Astrocyte of the cerebellum (primary cell): ENCODE results near the gene LAMC2.

Experiments used
- DNase-seq: peaks from one replicate; pipeline ENCODE4 v3.0.0-alpha.2; 2011; ENCODE audit warnings: low read depth
- H3K4me3 ChIP-seq: 2 replicates; pipeline ENCODE4 v1.5.1; 2011; ENCODE audit warnings: mild to moderate bottlenecking, low read depth, low read length, moderate library complexity
- in situ Hi-C: cut with HindIII; loops from 2 replicates; pipeline ENCODE4 v1.10.0; 2017; ENCODE audit warnings: low sequenced_read_pairs
- TF ChIP-seq, protein P1 (sequence below): IDR thresholded peaks from 2 replicates; pipeline ENCODE4 v1.5.1; 2012; ENCODE audit warnings: low read length, low read depth, moderate library complexity, mild to moderate bottlenecking; ENCODE audit errors: missing control alignments

LAMC2 gene

DNA sequence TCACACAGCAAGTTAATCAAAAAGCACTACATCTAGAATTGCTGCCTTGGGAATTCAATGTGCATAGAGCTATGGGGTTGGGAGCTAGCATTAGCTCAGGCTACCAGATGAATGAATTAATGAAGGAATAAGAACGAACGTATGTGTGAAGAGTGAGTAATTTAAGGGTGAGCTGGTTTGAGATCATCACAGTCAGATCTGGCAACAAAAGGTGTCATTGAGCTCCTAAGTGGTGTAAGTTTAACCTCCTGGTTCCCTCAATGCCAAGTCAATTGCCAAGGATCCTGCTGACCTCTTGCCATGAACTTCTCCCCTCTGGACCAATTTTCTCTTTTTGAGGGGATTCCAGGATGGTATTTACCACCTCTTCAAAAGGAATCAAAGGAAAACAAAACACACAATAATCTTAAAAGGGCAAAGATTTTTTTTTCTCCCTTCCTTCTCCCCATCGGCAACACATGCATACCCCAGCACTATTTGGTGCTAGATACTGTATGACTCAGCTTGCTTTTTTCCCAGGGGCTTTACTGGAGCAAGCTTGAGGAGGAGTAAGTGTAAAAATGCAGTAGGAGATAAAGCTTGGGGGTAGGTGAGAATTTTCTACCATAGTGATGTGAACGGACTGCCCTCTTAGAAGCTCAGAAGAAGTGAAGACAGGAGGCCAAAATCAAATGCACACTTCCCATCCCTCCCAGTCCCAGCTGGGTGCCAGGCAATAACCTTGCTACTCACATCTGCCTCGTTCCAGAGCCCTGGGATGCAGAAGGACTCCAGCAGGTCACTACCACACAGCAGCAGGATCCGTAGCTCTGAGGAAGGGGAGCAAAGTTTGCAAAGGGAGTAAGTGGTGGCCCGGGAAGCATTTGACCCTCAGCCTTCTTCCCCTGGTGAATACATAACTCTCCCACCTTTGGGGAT, 92.0 kb downstream of the LAMC2 start:
- TF ChIP-seq, protein P1, sequence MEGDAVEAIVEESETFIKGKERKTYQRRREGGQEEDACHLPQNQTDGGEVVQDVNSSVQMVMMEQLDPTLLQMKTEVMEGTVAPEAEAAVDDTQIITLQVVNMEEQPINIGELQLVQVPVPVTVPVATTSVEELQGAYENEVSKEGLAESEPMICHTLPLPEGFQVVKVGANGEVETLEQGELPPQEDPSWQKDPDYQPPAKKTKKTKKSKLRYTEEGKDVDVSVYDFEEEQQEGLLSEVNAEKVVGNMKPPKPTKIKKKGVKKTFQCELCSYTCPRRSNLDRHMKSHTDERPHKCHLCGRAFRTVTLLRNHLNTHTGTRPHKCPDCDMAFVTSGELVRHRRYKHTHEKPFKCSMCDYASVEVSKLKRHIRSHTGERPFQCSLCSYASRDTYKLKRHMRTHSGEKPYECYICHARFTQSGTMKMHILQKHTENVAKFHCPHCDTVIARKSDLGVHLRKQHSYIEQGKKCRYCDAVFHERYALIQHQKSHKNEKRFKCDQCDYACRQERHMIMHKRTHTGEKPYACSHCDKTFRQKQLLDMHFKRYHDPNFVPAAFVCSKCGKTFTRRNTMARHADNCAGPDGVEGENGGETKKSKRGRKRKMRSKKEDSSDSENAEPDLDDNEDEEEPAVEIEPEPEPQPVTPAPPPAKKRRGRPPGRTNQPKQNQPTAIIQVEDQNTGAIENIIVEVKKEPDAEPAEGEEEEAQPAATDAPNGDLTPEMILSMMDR, result no peak
- no peak for DNase-seq
- H3K4me3 ChIP-seq, result no peak overlapping the region
- in situ Hi-C loops, result loop anchor here (5.0 kb wide), 1 partner anchor 36 kb away; no protein-coding TSS in a partner anchor

DNA sequence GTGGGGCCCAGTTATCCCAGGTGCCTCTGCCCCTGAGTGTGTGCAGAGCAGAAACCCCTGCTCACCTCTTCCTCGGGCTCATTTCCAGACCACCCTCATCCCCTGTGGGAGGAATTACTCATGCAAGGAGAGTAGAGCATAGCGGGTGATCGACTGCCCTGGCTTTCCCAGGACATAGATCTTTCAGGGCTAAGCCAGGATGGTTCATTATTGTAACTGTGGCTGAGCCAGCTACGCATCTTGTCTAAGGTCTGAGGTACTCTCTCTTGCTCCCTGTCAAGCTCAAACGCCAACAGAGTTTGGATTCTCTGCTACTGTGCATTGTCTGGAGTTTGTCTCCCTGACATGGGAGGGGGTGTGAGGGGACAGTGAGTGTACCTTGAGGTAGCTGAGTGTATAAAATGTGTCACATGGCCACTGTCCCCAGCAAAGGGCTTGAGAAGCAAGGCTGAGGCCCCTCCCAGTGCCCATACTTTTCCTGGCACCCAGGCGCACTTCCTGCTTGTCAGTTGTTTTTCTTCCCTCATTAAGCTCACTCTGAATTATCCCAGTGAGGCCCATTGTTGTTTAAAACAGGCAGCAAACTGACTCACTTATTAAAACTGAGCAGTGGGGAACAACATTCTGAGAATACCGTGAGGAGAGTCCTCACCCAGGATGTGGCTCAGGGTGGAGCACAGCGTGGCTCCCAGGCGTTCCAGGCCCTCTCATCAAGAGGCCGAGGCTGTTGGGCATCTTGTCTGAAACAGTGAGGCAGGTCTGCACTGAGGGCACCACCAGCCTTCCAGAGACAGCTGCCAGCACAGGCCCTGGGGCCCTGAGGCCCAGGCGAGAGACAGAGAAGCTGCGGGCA, 92.9 kb downstream of the LAMC2 start:
- in situ Hi-C loops, result loop anchor here (5.0 kb wide), 1 partner anchor 37 kb away; no protein-coding TSS in a partner anchor
- DNase-seq, result peak; percentile 48
- H3K4me3 ChIP-seq, result no peak overlapping the region
- TF ChIP-seq, protein P1, result no peak

DNA sequence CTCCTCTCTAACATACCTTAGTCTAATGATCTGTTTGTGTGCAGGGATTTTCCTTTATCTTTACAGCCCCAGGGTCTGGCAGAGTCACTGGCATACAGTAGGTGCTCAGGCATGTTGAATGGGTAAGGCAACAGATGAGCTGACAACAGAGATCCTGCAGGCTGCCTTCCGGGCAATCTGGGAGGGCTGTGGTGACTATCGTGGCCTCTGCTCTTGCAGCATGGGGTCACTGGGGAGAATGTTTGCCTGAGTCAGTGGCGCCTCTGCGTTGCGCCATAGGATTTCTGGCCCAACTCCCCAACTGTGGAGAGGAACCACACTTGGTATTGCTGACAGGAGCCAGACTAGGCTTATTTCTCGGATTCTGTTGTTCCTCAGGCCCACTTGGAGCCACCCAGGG, 93.8 kb downstream of the LAMC2 start:
- in situ Hi-C loops, result loop anchor here (5.0 kb wide), 2 partner anchors 38 to 47 kb away; no protein-coding TSS in a partner anchor
- DNase-seq, result no peak
- no peak overlapping the region for H3K4me3 ChIP-seq
- TF ChIP-seq, protein P1, result no peak

DNA sequence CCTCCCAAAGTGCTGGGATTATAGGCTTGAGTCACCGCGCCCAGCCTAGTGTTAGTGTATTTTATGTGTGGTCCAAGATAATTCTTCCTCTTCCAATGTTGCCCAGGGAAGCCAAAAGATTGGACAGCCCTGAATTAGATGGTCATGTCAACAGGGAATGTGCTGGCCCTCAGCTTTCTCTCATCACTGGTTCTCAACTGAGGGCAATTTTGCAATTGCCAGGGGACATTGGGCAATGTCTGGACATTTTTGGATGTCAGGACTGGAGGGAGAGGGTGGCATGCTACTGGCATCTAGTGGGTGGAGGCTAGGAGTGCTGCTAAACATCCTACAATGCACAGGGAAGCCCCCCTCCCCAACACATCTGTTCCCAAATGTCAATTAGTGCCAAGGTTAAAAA, 95.0 kb downstream of the LAMC2 start:
- no peak for DNase-seq
- TF ChIP-seq, protein P1, result no peak
- in situ Hi-C loops, result loop anchor here (5.0 kb wide), 1 partner anchor 46 kb away; no protein-coding TSS in a partner anchor
- H3K4me3 ChIP-seq, result no peak overlapping the region

DNA sequence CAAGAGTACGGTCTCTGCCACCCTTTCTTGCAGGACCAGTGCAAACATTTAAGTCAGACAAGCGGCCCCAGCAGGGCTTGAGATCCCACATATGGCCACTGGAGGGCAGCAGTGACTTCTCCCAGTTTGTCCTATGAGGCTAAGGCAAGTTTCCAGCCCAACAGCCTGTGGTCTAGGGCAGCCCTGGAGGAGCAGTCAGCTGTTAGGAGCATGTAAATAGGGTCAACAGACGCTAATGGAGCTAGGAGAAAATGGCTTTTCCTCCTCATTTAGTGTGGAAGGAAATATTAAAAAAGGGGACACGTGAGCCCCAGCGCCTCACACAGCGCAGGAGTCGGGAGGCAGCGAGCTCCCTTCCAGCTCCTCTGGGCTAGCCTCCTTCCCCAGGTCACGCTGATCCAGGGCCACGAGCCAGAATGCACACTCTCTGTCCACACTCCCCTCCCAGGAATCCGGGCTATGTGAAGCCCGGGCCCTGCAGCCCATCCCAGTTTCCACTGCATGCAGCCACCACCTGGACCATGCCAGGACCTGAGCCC, 95.6 kb downstream of the LAMC2 start:
- in situ Hi-C loops, result loop anchor here (5.0 kb wide), 1 partner anchor 46 kb away; no protein-coding TSS in a partner anchor
- H3K4me3 ChIP-seq, result no peak overlapping the region
- peak; percentile 95 for DNase-seq
- TF ChIP-seq, protein P1, result peak; percentile 95

DNA sequence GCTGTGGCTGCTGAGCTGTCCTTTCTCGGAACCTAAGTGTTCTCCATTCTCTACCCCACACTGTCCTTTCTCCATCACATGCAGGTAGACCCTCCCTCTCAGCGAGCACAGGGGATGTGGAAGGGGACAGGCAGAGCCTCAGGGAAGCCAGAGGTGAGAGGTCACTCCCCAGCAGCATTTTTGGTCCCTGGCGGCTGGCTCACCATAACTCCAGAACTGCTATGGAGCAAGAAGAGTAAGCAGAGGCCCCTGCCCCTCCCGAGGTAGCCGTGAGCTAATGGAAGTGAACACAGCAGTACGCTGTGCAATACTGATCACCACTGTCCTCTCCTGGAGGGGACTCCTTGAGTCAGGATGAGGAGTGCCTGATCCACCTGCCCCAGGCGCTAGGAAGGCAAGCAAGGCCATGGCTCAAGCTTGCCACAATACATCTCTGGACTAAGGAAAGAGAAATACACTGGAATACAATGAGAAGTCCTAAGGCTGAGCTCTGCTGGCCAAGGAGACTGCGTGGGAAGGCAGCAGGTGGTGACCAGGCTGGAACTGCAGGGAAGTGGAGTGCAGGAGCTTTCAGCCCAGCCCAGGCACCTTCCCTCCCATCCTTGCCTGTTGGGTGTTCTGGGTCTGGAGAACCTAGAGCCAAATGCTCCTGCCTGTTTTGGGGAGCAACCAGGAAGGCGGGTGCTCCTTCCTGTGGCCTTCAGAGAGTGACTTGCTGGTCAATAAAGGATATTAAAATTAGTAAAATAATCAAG, 96.2 kb downstream of the LAMC2 start:
- in situ Hi-C loops, result loop anchor here (5.0 kb wide), 1 partner anchor 45 kb away; no protein-coding TSS in a partner anchor
- TF ChIP-seq, protein P1, result no peak

More for the DNA sequence above, 96.2 kb downstream of the LAMC2 start:
- H3K4me3 ChIP-seq, result no peak overlapping the region
- no peak for DNase-seq
